ENCODE data around the gene DHCR7.
"Not testable (repeated sequence)": the region's sequence is repeated elsewhere in the genome, so short reads cannot be mapped to it uniquely, and the experiment has no call there.

DHCR7 gene

DNA sequence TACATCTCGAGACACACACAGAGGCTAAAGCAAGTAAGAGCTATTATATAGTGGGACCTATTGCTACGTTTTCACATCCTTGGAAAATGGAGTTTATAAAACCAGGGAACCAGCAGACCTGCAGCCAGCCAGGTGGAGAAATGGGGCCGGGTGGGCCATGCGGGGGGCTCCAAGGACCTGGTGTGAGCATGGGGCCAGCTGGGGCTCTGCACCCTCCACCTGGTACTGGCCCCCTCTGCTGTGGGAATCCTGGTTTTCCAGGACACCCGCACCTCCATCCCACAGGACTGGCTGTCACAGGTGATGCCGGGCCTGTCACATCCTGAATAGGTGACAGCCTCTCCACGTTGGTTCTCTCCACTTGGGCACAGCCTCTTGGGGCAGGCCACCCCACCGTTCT is 11.3 kb downstream of the DHCR7 start:
- no peak for DNase-seq

DNA sequence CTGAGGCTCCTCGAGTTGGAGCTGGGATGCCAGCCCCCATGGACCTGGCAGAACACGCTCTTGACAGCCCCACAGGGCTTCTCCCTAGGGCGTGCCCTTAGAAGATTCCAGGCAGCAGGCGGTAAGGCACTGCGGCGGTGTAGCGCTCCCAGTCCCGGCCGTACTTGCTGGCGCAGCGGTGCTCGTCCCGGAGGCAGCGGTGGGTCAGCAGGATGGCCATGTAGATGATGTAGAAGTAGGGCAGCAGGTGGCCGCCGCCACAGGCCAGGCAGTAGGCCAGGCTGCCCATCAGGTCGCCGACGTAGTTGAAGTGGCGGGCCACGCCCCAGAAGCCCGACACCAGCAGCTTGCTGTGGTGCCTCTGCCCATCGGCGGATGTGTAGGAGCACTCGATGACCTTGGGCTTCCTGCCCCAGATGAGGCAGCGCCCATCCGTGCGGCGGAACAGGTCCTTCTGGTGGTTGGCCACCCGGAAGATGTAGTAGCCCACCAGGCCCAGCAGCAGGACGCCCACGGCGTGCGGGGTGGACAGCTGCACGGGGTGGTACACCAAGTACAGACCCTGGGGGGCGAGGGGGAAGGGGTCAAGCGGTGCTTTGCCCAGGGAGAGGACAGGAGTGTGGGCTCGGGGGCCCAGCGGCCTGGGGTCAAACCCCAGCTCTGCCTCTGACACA is 12.8 kb downstream of the DHCR7 start:
- no peak for DNase-seq

DNA sequence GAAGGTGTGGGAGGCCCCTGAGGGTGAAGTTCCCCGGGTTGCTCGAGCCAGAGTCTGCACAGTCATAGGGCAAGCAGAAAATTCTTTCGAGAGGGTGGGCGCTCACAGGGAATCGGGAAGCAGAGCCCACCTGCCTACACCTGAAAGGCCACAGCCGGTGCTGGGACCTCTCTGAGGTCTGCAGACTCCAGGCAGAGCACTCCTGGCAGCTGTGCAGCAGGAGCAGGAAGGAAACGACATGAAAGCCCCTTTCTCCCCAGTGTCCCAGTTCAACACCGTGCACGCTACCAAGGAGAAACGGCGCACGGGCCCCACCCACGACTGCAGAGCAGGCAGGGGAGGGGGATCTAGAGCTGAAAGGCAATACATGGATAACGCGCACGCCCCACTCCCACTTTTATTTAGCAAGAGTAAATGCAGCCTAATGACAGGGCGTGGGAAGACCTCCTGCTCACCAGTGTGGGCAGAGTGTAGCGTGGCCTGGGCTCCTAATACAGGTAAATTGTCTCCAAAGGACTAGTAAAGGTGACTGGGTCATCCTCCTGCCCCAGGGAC is 13.5 kb downstream of the DHCR7 start:
- DNase-seq: no peak

DNA sequence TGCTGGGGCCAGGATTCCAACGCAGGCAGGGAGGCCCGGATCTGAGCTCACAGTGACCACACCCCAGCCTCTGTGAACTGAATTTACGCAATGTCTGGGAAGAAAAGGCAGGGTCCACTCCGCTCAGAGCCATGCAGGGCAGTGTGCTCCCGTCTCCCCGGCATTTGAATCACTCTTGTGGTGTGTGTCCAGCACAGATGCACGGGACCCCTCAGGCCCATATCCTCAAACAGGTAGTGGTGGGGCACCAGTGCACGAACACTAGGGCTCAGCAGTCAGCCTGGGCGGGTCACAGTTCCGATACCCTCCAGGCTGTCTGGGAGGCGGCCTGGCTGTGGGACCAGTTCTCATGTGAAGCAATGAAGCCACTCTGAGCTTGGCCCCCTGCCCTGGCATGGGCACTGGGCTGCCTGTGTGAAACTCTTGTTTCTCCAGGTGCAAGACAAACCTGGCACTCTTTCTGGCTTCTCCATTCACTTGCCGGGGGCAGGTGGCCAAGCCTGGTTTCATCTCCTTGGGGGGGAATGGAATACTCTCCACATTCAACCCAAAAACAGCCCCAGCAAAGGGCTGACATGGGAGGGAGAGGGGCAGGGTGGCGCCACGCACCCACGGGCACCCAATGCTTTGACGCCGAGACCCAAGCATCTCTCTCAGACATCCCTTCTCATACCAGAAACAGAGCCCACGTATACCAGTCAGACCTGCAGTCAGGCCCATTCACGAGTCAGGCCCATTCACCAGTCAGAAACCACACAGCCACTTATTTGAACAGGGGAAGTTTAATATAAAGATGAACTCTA is 14.3 kb downstream of the DHCR7 start:
- no peak for DNase-seq

DNA sequence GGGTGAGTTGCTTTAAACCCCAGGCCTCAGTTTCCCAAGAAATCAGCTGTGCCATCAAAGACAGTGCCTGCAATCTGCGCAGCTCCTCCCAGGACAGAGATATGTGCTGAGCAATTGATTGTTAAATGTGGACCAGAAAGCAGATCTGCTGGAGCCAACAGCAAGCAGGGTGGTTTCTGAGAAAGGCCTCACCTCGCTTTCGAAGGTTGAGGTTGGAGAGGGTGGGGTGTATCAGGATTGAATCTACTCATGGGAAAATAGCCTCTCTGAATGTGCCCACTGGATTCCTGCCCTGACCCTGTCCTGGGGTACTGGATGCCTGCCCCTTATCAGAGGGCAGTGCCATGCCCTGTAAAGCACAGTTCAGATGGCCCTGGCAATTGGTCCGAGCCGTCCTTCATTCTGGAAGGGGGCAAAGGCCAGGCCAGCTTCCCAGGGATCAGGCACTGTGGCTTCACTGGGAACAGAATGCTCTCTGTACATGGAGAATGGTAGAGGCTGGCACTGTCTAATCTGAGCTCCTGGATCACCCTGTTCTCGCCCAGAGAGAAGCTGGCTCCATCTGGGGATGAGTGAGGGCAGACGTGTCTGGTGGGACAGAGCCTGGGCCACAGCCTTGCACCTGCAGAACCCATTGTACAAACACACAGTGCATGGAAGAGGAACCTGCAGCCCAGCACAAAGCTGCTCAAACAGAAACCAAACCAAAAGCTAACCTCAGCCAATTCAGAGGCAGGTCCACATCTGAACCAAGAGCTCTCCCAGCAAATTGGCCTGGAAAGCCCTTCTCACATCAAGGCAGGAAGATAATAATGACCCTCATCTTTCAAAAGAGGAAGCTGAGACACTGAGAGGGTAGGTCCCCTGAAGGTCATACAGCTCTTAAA is 15.2 kb downstream of the DHCR7 start:
- no peak for DNase-seq

DNA sequence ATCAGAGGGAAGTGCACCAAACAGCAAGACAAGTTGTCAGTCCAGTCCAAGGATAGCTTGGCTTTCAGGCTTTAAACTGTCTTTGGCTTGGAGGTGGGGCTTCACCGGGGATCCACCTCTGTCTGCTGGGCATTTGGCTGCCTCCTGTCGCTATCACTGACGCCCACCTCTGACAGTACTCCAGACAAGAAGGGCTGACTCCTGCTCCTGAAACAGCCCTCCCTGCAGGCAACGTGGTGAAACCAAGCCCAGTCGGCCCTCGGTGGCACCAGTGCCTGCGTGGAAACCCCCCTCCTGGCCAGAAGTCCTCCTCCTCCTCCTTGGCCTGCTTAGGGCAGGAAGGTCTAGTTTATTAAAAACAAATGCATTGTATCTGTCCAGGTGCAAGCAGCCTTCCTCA is 16.9 kb downstream of the DHCR7 start:
- DNase-seq: no peak

DNA sequence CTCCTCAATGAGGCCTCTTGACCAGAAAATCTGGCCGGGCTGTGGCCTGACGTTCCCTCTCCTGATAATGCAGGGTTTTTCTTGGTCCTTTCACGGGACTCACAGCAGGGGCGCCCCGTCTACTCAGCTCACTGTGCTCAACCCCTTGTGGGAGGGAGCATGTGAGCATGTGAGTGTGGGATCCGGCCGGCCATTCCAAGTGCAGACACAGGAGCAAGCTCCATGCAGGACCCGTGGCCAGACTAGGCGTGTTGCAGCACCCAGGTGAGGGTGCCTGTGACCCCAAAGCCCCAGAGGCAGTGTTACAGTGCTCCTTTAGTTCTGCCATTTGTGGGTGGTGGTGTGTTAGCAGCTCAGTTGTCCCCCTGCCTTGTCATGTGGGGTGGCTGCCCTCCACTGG is 18.0 kb downstream of the DHCR7 start:
- DNase-seq: no peak

DNA sequence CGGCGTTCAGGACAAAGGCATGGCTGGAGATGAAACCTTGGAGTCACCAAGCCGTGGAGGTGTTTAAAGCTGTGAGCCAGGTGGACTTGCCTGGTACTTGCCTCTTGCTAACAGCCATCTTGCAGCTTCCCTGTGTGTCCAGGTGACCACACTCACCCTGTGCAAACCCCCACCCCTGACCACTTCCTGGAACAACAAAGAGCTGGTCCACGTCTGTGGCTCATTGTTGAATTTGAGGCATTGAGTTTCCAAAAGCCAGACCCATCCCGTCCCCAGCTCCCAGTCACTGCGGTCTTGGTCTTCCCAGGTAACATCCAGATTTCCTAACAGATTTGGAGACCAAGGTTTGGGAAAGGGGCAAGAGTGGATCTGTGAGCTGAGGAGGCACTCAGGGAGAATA is 18.5 kb downstream of the DHCR7 start:
- no peak for DNase-seq

DNA sequence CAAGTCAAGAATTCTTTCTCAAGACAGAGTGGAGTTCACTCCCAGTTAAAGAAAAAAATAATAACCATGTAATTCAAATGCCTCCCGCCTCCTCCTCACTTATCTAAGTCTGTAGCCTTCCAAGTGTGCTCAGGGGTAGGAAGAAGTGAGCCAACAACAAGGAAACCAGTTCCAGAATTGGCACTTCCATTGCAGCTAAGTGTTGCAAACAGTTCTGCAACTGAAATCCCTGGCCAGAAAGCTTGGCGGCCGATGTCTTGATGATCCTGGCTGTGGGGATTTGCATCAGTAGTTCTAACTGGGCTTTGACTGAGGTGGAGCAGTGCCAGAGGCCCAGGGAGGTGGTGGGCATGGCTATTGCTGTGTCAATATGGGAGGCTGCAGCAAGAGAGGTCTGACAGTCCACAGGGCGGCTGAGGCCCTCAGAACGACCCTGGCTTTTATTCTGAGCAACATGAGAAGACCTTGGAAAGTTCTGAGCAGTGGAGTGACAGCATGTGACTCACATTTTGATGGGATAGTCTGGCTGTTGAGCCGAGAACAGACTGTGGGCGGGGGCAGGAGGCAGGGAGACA is 19.2 kb downstream of the DHCR7 start:
- no peak for DNase-seq

DNA sequence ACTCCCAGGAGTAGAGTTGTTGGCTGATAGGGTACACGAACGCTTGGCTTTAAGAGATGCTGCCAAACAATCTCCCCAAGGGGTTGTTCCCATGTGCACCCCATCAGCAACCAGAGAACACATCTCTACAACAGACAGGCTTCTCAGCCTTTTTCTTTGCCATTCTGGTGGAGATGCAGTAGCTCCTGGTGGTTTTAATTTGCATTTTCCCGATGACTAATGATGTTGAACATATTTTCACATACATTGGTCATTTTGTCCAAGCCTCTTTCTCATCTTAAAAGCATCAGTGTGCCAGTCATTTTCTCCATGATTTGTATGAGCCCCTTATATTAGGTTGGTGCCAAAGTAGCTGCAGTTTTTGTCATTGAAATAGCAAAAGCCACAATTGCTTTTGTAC is 21.8 kb downstream of the DHCR7 start:
- no peak for DNase-seq

DNA sequence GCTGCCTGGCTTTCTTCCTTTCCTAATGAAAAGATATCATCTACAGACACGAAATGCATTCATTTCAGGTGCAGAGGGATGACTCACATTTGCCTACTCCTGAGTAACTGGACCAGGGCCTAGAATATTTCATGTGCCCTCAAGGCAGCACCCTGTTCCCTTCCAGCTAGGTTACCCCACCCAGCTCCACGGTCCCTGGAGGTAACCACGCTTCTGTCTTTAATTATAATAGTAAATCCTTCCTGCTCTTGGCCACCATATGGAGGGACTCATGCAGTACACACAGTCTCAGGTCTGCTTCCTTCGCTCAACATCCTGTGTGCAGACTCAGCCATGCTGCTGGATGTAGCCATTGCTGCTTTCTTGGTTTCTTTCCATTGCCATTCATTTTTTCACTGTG is 22.3 kb downstream of the DHCR7 start:
- peak; percentile 82 for DNase-seq

DNA sequence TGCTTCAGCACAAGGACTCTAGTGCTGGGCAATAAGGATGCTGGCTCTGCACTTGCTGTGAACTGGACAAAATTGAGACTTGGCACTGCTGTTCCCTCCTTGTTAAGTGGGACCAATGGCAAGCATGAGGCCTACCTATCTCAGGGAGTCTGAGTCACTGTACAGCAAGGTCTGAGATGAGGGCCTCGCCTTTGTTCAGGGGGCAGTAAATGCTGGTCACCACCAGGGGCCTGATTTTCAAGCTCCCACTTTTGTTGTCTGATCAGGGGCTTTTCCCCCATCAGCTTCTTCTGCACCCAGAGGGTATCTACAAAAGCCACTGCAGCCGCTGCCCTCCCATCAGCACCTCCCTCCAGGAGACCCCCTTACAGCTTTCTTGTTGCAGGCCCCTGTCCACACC is 22.8 kb downstream of the DHCR7 start:
- DNase-seq: no peak

DNA sequence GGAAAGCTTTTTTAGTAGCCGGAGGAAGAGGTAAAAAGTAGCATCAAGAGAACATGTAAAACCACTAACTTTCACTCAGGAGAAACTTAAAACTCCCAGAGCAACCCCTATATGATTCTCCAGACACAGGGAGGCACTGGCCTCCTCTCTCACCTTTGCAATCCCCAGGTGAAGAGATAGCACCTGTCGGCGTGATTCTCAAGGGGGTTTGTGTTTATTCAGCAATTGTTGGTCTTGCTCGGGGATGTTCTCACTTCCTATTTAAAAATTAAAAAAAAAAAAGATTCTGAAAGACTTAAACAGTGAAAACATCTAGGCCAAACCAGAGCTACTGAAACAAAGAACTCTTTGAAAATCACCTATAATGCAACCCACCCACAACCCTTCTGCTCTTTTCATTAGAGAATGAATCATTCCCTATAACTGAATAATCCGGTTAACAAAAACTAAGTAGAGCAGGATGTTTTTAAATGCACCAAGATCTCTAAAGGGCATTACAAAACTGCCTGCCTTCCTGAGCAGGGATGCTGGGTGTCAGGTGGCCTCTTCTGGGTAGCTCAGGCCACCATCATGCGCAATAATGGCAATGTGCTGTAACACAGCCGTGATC is 24.9 kb downstream of the DHCR7 start:
- DNase-seq: no peak

DNA sequence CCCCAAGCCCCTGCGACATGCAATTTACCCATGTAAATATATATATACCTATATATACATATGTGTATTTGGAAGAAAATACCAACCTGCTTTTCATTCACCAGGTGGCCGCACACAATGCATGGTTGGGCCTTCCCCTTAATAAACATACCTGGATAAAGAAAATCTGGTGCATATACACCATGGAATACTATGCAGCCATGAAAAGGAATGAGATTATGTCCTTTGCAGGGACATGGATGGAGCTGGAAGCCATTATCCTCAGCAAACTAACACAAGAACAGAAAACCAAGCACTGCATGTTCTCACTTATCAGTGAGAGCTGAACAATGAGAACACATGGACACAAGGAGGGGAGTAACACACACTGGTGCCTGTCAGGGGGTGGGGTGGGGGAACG is 25.9 kb downstream of the DHCR7 start:
- DNase-seq: not testable (repeated sequence)

DNA sequence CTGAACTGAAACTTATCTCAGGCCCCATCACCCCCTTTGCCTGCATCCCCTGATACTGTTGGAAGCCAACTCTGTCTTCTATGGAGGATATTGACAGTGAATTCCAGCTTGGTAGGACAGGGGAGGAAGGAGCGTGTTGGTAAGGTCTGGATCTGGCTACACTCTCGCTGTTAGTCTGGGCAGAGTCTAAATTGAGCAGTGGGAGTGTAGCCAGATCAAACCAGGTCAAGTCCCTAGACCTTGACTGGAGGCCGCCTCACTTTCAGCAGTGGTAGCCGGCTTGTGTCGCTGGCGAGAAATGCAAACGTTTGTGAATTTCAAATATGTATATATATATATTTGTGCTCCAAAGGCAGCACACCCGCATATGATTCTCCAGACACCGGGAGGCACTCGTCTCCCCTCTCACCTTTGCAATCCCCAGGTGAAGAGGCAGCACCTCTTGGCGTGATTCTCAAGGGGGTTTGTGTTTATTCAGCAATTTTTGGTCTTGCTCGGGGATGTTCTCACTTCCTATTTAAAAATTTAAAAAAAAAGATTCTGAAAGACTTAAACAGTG is 26.7 kb downstream of the DHCR7 start:
- no peak for DNase-seq

DNA sequence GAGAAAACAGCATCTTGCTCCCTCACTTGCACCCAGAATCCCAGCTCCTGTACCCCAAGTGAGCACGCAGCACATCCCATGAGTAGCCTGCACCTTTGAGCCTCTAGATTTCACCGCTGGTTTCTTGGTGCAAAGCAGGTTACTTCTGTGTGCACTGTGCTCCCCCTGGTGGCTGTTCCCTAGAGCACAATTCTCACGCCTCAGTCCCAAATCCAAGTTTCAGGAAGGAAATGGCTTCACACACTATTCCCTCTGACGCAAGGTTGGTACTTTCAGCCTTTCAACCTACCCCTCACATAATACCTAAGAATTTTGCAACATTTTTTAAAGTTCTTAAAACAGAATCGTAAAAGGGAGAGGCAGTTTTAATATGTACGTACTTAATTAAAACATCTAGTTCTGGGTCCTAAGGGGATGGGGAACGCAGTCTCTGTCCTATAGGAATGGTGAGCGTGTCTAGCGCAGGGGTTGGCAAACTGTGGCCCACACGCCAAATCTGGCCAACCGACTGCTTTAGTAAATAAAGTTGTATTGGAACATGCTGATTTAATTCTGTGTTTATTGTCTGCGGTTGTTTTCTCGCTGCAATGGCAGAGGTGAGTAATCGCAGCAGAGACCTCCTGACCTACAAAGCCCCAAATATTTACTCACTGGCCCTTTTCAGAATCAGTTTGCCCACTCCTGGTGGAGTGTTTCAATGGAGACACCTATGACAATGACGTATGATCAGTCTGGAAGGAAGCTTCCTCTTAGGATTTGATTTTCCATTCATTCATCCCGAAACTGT is 27.5 kb downstream of the DHCR7 start:
- DNase-seq: peak; percentile 78

DNA sequence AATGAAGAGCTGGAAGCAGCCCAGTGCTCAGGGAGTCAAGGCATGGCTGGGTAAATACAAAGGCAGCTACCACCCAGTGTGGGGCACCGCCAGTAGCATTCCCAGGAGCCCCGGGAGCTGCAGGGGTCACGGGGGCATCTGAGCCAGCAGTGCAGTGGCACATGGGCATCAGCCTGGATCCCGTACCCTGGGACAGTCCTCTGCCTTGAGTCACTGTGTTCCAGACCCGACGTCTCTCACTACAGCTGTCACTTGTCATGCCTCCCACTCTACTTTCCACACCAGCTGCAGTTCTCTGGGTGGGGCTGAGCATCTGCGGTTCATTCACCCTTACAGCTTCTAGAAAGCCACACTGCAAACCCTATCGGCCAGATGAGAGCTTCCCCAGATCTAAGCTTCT is 29.6 kb downstream of the DHCR7 start:
- peak; percentile 25 for DNase-seq

DNA sequence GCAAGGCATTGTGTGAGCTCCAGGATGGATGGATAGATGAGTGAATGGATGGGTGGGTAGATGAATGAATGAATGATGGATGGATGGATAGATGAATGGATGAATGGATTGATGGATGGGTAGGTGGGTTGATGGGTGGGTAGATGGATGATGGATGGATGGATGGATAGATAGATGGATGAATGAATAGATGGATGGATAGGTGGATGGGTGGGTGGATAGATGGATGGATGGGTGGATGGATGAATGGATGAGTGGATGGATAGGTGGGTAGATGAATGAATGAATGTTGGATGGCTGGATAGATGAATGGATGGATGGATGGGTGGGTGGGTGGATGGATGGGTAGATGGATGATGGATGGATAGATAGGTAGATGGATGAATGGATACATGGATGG is 33.5 kb downstream of the DHCR7 start:
- DNase-seq: no peak

DNA sequence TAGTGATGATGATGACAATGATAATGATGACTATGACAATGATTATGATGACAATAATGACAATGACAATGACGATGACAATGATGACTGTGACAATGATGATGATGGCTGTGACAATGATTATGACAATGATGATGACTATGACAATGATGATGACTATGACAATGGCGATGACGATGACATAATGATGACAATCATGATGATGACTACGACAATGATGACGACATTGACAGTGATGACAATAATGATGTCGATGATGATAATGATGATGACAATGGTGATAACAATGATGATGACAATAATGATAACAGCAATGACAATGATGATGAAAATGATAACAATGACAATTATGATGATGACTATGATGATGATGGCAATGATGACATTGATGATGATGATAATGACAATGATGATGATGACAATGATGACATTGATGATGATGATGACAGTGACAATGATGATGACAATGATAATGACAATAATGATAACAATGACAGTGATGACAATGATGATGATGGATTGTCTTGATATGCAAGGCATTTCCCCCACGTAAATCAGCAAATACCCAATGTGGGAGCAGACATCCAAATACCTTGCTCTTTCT is 37.7 kb downstream of the DHCR7 start:
- no peak for DNase-seq

DNA sequence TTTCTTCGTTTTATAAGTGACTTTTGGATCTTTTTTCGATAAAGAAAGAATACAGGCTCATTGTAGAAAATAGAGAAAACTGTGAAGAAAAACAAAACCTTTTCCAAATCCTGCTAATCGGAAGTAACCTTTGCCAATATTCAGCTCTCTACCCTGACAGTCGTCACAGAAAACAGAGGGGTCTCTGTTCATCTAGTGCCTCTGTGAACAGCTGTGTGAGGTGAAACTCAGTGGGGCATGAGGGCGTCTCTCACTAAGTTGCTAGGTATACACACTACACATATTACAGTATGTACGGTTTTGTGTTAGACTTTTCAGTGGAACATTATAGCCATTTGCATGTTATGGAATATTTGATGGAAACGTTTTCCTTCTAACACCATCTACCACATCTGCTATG is 39.4 kb downstream of the DHCR7 start:
- DNase-seq: no peak

DNA sequence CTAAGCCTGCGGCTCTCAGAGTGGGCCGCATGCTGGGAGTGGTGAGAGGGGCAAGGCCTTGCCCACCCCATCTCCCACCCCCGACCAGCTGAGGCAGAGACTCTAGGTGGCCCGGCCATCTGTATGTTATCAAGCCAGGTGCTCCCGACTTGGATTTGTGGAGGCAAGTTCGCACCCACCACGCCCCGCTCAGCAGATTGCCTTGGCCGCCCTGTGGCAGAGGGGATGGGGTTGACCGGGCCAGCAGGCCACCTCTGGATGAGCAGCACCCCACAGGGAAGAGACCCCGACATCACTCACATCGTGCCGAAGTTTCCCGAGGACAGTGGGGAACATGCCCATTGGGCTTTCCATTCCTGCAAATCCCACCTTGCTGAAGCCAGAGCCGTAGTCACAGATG is 40.8 kb downstream of the DHCR7 start:
- DNase-seq: no peak

Measured in NCI-H69 (cell line).